Bronchial epithelial cell (primary cell): ENCODE measurements around the gene TBC1D22A. TPM values are rescaled to one million over a fixed set of nuclear protein-coding genes. Genes with fewer than 3 reads are reported as not detected.

ENCODE experiments used
- DNase-seq: peaks from one replicate; pipeline ENCODE4 v3.0.0-alpha.2; 2010; ENCODE audit warnings: low read depth
- FAIRE-seq: peaks from 2 replicates; lab custom pipeline; 2011; peaks lifted over from hg19 to GRCh38; lab: Jason Lieb, UNC
- H3K27me3 ChIP-seq: 2 replicates; pipeline ENCODE4 v1.5.1; 2011; ENCODE audit warnings: low read length; ENCODE audit not compliant: control insufficient read depth, insufficient read depth
- H3K36me3 ChIP-seq: 2 replicates; pipeline ENCODE4 v1.5.1; 2011; ENCODE audit warnings: low read length; ENCODE audit not compliant: control insufficient read depth, insufficient read depth
- H3K4me3 ChIP-seq: 2 replicates; pipeline ENCODE4 v1.5.1; 2011; ENCODE audit warnings: mild to moderate bottlenecking, low read depth, low read length, control low read depth
- CTCF ChIP-seq: IDR thresholded peaks from 2 replicates; pipeline ENCODE4 v1.5.1; 2011; ENCODE audit warnings: mild to moderate bottlenecking, moderate library complexity, low read length, control low read depth, inconsistent platforms; ENCODE audit not compliant: insufficient read depth, severe bottlenecking
- total RNA-seq: library from RNA; depleted of rRNA; stranded (reverse); fragments of >200 nt; gene quantifications from 2 replicates; pipeline ENCODE4 v1.2.1, GENCODE V29; 2014

TBC1D22A gene
- total RNA-seq, 1 donor from 2014 or later: 10.0 TPM

- FAIRE-seq (no peak), DNase-seq (peak; percentile 85)
- peak; percentile 6 for TF ChIP-seq CTCF
- no peak overlapping the region for H3K4me3 ChIP-seq
- no peaks in the 10 kb centered on the region for H3K36me3 ChIP-seq
- no peaks in the 10 kb centered on the region for H3K27me3 ChIP-seq
Measured at GRCh38 chr22:46984751-46985506, 222.5 kb downstream of the TBC1D22A start.

GRCh38 chr22:46985507-46985882, 223.0 kb downstream of the TBC1D22A start:
- no peaks in the 10 kb centered on the region for H3K27me3 ChIP-seq
- no peak for DNase-seq
- TF ChIP-seq CTCF: no peak
- H3K4me3 ChIP-seq: no peak overlapping the region
- no peaks in the 10 kb centered on the region for H3K36me3 ChIP-seq
- FAIRE-seq: no peak

- no peak for TF ChIP-seq CTCF
- FAIRE-seq (no peak), DNase-seq (no peak)
- Histone ChIP-seq H3K36me3 (no peaks in the 10 kb centered on the region), H3K27me3 (no peaks in the 10 kb centered on the region), H3K4me3 (no peak overlapping the region)
Measured at GRCh38 chr22:46986788-46987187, 224.3 kb downstream of the TBC1D22A start.

- TF ChIP-seq CTCF: no peak
- peaks cover 7% of the 10 kb centered on the region for H3K36me3 ChIP-seq
- FAIRE-seq (peak; percentile 64), DNase-seq (no peak)
- no peak overlapping the region for H3K4me3 ChIP-seq
- no peaks in the 10 kb centered on the region for H3K27me3 ChIP-seq
Measured at GRCh38 chr22:46990937-46991550, 228.6 kb downstream of the TBC1D22A start.

DNA sequence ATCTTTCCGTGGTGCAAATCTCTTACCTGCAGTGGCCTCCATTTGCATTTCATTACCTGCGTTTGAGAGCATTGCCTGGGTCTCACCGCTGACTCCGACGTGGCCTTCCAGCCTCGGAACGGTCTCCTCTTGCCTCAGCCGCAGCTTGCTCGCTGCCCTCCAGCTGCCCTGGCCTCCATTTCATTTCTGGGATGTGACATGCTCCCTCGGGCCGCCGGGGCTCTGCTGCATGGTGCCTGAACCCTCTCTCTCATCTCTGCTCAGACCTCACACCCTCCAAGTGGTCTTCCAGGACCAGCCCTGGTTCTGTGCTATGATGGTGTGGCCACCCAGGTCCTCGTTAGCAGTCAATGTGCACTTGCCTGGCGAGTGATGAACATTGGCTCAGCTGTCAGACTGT, 229.2 kb downstream of the TBC1D22A start:
- DNase-seq: no peak
- Histone ChIP-seq H3K4me3 (no peak overlapping the region), H3K36me3 (peaks cover 7% of the 10 kb centered on the region), H3K27me3 (no peaks in the 10 kb centered on the region)
- no peak for TF ChIP-seq CTCF
- no peak for FAIRE-seq
